ENCODE measurements around the gene EFCAB6.

EFCAB6 gene

GRCh38 chr22:43652845-43653244, 159.3 kb downstream of the EFCAB6 start:
- no peak for TF ChIP-seq CTCF (IDR thresholded peaks at IDR 0.05; ENCODE audit: insufficient read depth, low read depth, low read length, missing control alignments)

GRCh38 chr22:43643387-43643786, 168.7 kb downstream of the EFCAB6 start:
- DNase-seq (ENCODE audit: low read depth), result no peak
- no peak overlapping the region for H3K4me3 ChIP-seq (ENCODE audit: low read depth, low read length)
- no peak for TF ChIP-seq CTCF (IDR thresholded peaks at IDR 0.05; ENCODE audit: insufficient read depth, low read depth, low read length, missing control alignments)

More at GRCh38 chr22:43652845-43653244, 159.3 kb downstream of the EFCAB6 start:
- DNase-seq (ENCODE audit: low read depth), result no peak
- no peak overlapping the region for H3K4me3 ChIP-seq (ENCODE audit: low read depth, low read length)

GRCh38 chr22:43642319-43643206, 169.5 kb downstream of the EFCAB6 start:
- DNase-seq (ENCODE audit: low read depth), result no peak
- TF ChIP-seq CTCF (IDR thresholded peaks at IDR 0.05; ENCODE audit: insufficient read depth, low read depth, low read length, missing control alignments), result no peak
- no peak overlapping the region for H3K4me3 ChIP-seq (ENCODE audit: low read depth, low read length)

- no peak overlapping the region for H3K4me3 ChIP-seq (ENCODE audit: low read depth, low read length)
- TF ChIP-seq CTCF (IDR thresholded peaks at IDR 0.05; ENCODE audit: insufficient read depth, low read depth, low read length, missing control alignments), result no peak
- no peak for DNase-seq (ENCODE audit: low read depth)
These were observed 172.7 kb downstream of the EFCAB6 start for GRCh38 chr22:43639228-43639948.

GRCh38 chr22:43637275-43638260, 174.5 kb downstream of the EFCAB6 start:
- TF ChIP-seq CTCF (IDR thresholded peaks at IDR 0.05; ENCODE audit: insufficient read depth, low read depth, low read length, missing control alignments), result no peak
- DNase-seq (ENCODE audit: low read depth), result no peak
- no peak overlapping the region for H3K4me3 ChIP-seq (ENCODE audit: low read depth, low read length)

GRCh38 chr22:43636086-43636485, 176.0 kb downstream of the EFCAB6 start:
- H3K4me3 ChIP-seq (ENCODE audit: low read depth, low read length), result no peak overlapping the region
- TF ChIP-seq CTCF (IDR thresholded peaks at IDR 0.05; ENCODE audit: insufficient read depth, low read depth, low read length, missing control alignments), result no peak
- DNase-seq (ENCODE audit: low read depth), result no peak
